ENCODE results near the gene BAZ1B. TPM values are rescaled to one million over a fixed set of nuclear protein-coding genes. Genes with fewer than 3 reads are reported as not detected.
"Not testable (repeated sequence)": the region's sequence is repeated elsewhere in the genome, so short reads cannot be mapped to it uniquely, and the experiment has no call there.

Gene BAZ1B
- total RNA-seq, 1 donor from 2014 or later = 42.4 TPM

DNA sequence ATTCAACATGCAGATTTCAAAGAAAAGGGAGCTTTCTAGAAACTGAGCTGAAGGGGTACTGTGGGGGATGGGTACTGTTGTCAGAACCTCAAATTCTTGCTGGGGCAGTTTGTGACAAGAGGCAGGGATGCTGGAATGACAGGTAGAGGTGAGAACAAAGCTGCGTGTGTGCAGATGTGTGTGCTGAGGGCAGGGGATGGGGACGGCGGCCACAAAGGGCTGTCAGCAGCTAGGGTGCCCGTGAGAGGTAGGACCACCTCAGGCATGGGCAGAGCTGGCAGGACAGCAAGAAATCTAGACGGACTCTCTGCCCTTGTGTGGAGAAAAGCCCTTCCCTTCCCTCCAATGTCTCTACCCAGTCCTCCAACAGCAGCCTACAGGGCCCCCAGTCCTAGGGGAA lies 14.4 kb upstream of the BAZ1B start:
- Histone ChIP-seq H3K27me3 (ENCODE audit: control insufficient read depth, insufficient read depth, low read length) (no peaks in the 10 kb centered on the region), H3K36me3 (ENCODE audit: control insufficient read depth, insufficient read depth, low read length) (peaks cover 19% of the 10 kb centered on the region), H3K4me3 (ENCODE audit: low read depth, low read length) (no peak overlapping the region)
- TF ChIP-seq, protein P1, sequence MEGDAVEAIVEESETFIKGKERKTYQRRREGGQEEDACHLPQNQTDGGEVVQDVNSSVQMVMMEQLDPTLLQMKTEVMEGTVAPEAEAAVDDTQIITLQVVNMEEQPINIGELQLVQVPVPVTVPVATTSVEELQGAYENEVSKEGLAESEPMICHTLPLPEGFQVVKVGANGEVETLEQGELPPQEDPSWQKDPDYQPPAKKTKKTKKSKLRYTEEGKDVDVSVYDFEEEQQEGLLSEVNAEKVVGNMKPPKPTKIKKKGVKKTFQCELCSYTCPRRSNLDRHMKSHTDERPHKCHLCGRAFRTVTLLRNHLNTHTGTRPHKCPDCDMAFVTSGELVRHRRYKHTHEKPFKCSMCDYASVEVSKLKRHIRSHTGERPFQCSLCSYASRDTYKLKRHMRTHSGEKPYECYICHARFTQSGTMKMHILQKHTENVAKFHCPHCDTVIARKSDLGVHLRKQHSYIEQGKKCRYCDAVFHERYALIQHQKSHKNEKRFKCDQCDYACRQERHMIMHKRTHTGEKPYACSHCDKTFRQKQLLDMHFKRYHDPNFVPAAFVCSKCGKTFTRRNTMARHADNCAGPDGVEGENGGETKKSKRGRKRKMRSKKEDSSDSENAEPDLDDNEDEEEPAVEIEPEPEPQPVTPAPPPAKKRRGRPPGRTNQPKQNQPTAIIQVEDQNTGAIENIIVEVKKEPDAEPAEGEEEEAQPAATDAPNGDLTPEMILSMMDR (IDR thresholded peaks at IDR 0.05; ENCODE audit: insufficient read depth, low read length, severe bottlenecking) = no peak
- no peak for FAIRE-seq
- DNase-seq (ENCODE audit: low read depth) = no peak

DNA sequence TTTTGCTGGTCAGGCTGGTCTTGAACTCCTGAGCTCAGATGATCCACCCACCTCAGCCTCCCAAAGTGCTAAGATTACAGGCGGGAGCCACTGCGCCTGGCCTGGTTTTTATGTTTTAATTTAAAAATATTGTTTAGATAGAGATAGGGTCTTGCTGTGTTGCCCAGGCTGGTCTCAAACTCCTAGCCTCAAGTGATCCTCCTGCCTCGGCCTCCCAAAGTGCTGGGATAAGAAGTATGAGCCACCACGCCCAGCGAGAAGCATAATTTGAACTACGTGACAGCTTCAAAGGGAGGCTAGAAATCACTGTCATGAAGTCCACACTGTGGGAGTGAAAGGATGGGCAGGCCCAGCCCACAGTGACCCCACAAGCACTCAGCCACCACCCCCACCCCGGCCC lies 13.8 kb upstream of the BAZ1B start:
- H3K27me3 ChIP-seq (ENCODE audit: control insufficient read depth, insufficient read depth, low read length); DNase-seq (ENCODE audit: low read depth); H3K4me3 ChIP-seq (ENCODE audit: low read depth, low read length); FAIRE-seq: not testable (repeated sequence)
- peaks cover 19% of the 10 kb centered on the region for H3K36me3 ChIP-seq (ENCODE audit: control insufficient read depth, insufficient read depth, low read length)

DNA sequence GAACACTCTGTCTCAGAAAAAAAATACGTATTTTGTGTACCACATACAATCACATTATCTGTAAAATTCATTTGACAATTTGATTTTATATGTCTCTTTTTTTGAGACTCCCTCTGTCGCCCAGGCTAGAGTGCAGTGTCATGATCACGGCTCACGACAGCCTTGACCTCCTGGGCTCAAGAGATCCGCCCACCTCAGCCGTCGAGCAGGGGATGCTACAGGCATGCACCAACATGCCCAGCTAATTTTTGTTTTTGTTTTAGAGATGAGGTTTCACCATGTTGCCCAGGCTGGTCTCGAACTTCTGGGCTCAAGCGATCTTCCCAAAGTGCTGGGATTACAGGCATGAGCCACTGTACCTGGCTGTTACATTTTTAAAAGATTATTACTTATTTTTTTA lies 11.6 kb upstream of the BAZ1B start:
- Histone ChIP-seq H3K27me3 (ENCODE audit: control insufficient read depth, insufficient read depth, low read length) (no peaks in the 10 kb centered on the region), H3K4me3 (ENCODE audit: low read depth, low read length) (no peak overlapping the region), H3K36me3 (ENCODE audit: control insufficient read depth, insufficient read depth, low read length) (peaks cover 15% of the 10 kb centered on the region)
- DNase-seq (ENCODE audit: low read depth) (peak; percentile 7), FAIRE-seq (no peak)
- TF ChIP-seq, protein P1 (IDR thresholded peaks at IDR 0.05; ENCODE audit: insufficient read depth, low read length, severe bottlenecking) = no peak

DNA sequence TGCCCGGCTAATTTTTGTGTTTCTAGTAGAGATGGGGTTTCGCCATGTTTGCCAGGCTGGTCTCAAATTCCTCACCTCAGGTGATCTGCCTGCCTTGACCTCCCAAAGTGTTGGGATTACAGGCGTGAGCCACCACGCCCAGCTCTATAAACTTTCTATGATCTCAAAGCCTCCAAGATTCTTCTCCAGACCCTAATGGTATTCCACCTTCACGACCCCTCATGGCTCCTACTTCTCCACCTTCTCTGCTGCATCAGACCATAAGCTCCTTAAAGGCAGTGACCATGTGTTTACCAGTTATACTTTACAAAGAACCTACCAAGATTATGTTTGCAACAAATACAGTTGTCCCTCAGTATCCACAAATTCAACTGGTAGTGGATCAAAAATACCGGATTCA lies 10.1 kb upstream of the BAZ1B start:
- H3K4me3 ChIP-seq (ENCODE audit: low read depth, low read length) = no peak overlapping the region
- DNase-seq (ENCODE audit: low read depth) = no peak
- no peaks in the 10 kb centered on the region for H3K27me3 ChIP-seq (ENCODE audit: control insufficient read depth, insufficient read depth, low read length)
- no peak for FAIRE-seq
- peaks cover 8% of the 10 kb centered on the region for H3K36me3 ChIP-seq (ENCODE audit: control insufficient read depth, insufficient read depth, low read length)
- TF ChIP-seq, protein P1 (IDR thresholded peaks at IDR 0.05; ENCODE audit: insufficient read depth, low read length, severe bottlenecking) = no peak

DNA sequence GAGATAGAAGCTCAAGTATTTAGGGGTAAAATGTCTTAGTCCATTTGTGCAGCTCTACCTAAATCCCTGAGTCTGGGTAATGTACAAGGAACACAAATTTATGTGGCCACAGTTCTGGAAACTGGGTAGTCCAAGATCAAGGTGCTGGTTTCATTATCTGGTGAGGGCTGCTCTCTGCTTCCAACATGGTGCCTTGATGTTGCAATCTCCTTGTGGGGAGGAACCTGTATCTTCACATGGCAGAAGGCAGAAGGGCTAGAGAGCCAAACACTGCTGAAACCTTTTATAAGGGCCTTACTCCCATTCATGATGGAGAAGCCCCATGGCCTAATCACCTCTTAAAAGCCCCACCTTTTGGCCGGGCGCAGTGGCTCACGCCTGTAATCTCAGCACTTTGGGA lies 8.7 kb upstream of the BAZ1B start:
- Histone ChIP-seq H3K4me3 (ENCODE audit: low read depth, low read length) (no peak overlapping the region), H3K36me3 (ENCODE audit: control insufficient read depth, insufficient read depth, low read length) (no peaks in the 10 kb centered on the region), H3K27me3 (ENCODE audit: control insufficient read depth, insufficient read depth, low read length) (no peaks in the 10 kb centered on the region)
- TF ChIP-seq, protein P1 (IDR thresholded peaks at IDR 0.05; ENCODE audit: insufficient read depth, low read length, severe bottlenecking) = no peak
- FAIRE-seq (no peak), DNase-seq (ENCODE audit: low read depth) (no peak)

DNA sequence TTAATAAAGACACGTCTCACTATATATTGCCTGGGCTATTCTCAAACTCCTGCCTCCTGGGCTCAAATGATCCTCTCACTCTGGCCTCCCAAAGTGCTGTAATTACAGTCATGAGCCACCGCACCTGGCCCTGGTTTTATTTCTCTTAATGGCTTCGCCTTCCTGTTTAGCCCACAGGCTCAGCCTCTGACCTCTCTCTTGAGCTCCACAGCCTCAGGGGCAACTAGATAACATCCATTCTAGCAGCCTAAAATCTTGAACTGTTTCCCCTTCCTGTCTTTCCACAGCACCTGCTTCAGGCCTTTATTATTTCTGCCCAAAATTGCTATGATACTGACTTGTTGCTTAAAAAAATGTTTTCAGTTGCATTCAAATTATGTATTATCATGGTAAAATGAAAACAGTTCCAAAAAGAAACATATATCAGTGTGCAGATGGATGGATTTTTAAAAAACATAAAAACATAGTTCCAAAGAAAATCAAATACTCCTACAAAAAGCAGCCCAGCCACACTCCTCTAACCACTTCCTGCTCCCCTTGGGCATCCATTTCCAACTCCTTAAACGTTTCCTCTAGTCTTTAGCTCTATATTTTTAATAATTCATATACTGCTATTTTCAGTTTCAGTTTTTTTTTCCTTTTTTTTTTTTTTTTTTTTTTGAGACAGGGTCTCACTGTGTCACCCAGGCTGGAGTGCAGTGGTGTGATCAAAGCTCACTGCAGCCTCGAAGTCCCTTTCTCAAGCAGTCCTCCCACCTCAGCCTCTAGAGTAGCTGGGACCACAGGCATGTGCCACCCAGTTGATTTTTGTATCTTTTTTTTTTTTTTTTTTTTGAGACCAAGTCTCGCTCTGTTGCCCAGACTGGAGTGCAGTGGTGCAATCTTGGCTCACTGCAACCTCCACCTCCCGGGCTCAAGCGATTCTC lies 5.1 kb upstream of the BAZ1B start:
- TF ChIP-seq, protein P1 (IDR thresholded peaks at IDR 0.05; ENCODE audit: insufficient read depth, low read length, severe bottlenecking) = no peak
- Histone ChIP-seq H3K4me3 (ENCODE audit: low read depth, low read length) (no peak overlapping the region), H3K27me3 (ENCODE audit: control insufficient read depth, insufficient read depth, low read length) (no peaks in the 10 kb centered on the region), H3K36me3 (ENCODE audit: control insufficient read depth, insufficient read depth, low read length) (no peaks in the 10 kb centered on the region)
- DNase-seq (ENCODE audit: low read depth) (no peak), FAIRE-seq (no peak)

DNA sequence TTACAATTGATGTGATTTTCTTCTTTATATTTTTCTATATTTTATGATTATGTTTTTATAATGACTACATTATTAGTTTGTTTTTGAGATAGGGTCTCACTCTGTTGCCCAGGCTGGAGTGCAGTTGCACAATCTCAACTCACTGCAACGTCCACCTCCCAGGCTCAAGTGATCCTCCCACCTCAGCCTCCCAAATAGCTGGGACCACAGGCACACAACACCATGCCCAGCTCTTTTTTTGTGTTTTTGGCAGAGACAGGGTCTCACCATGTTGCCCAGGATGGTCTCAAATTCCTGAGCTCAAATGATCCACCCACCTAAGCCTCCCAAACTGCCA lies 4.0 kb upstream of the BAZ1B start:
- H3K4me3 ChIP-seq (ENCODE audit: low read depth, low read length); H3K36me3 ChIP-seq (ENCODE audit: control insufficient read depth, insufficient read depth, low read length); DNase-seq (ENCODE audit: low read depth); H3K27me3 ChIP-seq (ENCODE audit: control insufficient read depth, insufficient read depth, low read length); FAIRE-seq: not testable (repeated sequence)

Measured in bronchial epithelial cell (primary cell).